GM18502 (cell line): ENCODE results near the gene LMAN2L.

ENCODE experiments used
- ATAC-seq: cut with Tn5 transposase; IDR thresholded peaks from one replicate; pipeline ENCODE4 v1.9.1; 2021; ENCODE audit warnings: mild to moderate bottlenecking; ENCODE audit not compliant: unreplicated experiment, poor library complexity

LMAN2L gene

GRCh38 chr2:96716388-96716787 lies 23.5 kb downstream of the LMAN2L start:
- ATAC-seq, result no peak

GRCh38 chr2:96715658-96716057 lies 24.2 kb downstream of the LMAN2L start:
- no peak for ATAC-seq

- no peak for ATAC-seq
These were observed 28.9 kb downstream of the LMAN2L start for GRCh38 chr2:96710985-96711384.

- ATAC-seq, result no peak
These were observed 36.7 kb downstream of the LMAN2L start for GRCh38 chr2:96703021-96703751.

GRCh38 chr2:96702098-96702785 lies 37.6 kb downstream of the LMAN2L start:
- ATAC-seq, result no peak

GRCh38 chr2:96701636-96702035 lies 38.2 kb downstream of the LMAN2L start:
- no peak for ATAC-seq

DNA sequence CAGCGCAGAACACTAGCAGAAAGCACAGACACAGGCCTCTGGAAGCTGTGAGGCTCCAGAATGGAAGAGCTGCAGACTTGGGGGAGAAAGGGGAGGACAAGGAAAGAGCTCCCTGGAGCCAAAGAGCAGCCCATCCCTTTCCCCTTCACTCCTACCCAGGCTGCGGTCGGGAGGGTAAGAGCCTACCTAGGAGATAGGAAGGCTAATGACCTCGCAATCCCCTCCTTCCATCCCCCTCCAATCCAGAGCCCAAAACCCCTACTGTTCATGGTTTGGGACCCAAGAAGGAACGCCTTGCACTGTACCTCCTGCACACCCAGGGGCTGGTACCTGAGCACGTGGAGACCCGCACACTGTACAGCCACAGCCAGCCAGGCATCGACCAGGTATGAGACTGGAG lies 39.8 kb downstream of the LMAN2L start:
- ATAC-seq, result no peak

DNA sequence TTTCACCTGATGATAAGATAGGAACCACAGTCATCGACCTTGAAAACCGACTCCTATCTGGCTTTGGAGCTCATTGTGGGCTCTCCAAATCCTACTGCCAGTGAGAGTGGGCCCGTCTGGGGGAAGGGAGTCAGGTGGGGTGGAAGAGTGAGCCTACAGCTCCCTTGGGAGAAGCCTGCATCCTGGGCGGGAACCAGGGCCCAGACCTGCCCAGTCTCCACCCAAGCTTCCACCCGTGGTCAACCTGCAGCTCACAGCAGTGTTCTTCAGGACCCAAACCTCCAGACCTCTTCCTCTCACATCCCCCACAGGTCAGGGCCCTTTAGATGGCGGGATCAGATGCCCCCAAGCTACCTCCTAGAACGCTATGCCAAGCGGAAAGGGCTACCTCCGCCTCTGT lies 40.2 kb downstream of the LMAN2L start:
- ATAC-seq, result no peak

GRCh38 chr2:96699021-96699420 lies 40.8 kb downstream of the LMAN2L start:
- ATAC-seq, result no peak

DNA sequence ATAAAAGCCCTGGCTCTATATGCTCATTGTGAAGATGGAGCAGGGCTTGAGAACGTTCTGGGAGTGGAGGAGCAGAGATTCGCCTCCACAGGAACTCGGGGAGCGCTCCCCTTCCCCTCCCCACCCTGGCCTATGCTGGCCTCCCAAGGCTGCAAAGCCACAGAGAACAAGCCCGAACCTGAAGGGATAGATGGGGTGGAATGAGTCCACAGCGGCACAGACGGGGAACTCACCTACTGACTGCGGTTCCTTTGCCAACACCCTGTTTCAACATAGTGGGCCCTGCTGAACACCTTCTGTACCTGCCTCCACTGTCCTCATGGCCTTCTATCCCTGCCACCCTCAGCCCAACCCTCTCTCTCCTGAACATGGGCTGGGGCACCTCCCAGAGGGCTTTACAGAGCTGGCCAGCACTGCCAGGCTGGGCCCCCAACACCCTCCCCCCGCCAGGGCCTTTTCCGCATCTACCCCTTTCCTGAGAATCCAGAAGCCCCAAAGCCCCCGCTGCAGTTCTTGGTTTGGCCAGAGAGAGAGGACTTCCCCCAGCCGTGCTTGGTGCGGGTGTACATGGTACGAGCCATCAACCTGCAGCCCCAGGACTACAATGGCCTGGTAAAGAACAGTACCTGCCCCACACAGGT lies 41.5 kb downstream of the LMAN2L start:
- ATAC-seq, result no peak

DNA sequence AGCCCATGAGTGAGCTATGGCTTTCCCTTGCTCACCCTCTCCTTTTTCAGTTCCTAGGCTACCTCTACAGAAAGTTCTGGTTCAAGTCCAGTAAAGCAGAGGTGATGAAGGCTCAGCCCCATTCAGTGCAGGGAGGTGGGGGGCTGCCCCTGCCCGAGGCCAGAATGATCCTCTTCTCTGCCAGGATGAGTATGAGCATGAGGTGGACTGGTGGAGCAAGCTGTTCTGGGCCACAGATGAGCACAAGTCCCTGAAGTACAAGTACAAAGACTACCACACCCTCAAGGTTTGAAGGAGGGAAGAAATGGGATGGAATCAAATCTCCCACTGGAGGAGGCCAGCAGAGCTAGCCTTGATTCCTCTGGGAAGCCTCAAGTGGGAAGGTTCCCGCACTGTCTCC lies 42.4 kb downstream of the LMAN2L start:
- no peak for ATAC-seq

GRCh38 chr2:96695602-96696001 lies 44.3 kb downstream of the LMAN2L start:
- no peak for ATAC-seq

- no peak for ATAC-seq
These were observed 44.9 kb downstream of the LMAN2L start for GRCh38 chr2:96694816-96695455.

DNA sequence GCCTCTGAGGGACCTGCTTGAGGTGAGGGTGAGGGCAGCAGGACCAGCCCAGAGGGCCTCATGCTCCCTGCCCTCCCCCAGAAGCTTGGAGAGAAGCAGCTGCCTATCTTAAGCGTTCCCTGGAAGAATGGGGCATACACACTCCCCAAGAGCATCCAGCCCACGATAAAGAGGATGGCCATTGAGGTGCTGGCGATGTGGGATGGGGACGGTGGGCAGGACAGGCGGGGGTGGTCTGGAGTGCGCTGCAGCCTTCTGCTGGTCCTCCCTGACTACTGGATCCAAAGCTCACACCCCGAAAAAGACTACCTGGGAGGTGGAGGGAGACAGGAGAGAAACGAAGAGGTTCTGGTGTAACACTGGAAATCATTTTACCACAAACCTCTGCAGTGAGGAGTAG lies 45.6 kb downstream of the LMAN2L start:
- no peak for ATAC-seq

DNA sequence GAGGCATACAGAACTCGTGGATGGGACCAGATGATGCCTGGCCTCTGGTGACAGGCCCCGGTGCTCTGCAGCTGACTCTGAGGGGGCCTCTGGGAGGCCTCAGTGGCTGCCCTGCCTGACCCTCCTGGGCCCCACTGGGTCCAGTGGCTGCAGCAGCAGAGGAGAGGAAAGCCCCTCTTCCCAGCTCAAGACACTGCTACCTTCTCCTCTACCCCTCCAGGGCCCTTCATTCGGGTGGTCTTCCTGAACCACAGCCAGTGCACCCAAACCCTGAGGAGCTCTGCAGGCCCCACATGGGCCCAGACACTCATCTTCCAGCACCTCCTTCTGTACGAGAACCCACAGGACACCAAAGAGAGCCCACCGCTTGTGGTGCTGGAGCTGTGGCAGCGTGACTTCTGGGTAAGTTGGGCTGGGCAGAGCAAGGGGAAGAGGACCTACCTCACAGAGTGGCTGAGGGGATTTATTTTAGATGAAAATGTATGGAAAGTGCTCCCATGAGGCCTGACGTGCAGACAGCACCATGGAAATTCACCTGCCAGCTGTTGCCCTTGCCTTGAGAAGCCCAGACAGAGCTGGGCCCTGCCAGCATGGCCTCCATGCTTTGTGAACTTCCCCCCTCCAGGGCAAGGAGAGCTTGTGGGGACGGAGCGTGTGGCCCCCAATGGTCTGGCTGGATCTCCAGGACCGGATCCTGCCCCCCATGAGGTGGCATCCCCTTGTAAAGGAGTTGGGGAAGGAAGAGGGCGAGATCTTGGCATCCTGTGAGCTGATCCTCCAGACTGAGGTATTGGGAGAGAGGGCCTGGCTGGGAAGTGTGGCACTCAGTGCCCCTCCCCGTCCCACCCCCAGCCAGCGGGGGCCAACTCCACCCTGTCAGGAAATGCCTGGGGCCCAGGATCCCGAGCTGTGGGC lies 46.3 kb downstream of the LMAN2L start:
- no peak for ATAC-seq

GRCh38 chr2:96692094-96692971 lies 47.5 kb downstream of the LMAN2L start:
- no peak for ATAC-seq

DNA sequence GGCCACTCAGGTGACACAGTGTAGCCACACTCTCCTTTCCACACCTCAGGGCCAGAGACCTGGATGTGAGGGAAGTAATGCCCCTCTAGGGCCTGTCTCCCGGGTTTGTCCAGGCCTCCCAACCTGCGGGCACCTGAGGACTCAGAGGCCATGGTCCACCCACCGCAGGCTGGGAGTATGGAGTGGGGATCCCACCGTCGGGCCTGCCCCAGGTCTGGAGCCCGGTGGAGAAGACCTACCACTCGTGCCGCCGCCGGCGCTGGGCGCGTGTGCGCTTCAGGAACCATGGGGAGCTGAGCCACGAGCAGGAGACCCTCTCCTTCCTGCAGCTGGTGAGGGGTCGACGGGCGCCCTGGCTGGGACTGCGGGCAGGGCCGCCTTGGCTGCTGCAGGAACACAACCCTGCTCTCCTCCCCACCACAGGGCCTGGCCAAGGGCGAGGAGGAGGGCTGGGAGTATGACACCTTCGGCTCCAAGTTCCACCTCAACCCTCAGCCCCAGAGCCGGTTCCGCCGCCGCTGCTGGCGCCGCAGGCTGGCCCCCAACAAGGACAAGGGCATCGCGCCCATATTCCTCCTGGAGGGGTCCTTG lies 48.7 kb downstream of the LMAN2L start:
- no peak for ATAC-seq

DNA sequence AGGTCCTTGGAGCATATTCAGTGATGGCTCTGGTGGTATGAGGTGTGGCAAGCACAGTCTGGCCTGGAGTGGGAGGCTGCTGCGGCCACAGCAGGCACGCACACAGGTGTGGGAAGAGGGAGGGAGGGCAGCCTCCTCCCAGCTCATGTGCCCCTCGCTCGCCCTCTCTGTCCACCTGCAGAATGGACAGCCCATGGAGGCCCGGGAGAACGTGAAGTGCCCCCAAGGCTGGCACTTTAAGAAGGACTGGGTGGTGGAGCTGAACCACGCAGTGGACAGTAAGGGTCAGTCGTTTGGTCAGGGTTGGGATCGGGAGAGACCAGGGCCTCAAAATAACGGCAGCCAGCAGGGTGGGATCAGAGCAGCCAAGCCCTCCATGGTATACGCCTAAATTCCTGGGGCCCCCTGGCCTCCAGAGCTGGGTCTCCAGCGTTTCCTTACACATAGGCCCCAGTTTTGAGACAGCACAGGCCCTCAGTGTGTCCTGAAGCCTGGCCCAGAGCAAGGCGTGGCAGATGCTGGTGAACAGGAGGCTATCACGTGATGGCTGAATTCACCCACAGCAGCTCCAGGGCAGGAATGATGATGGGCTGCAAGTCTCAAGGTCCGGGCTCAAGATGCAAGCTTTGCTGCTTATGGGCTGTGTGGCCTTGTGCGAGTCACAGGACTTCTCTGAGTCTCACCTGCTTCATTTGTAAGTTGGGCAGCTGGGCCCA lies 49.4 kb downstream of the LMAN2L start:
- no peak for ATAC-seq
